Mesothelial cell of epicardium (in vitro differentiated cells): ENCODE data around the gene DOCK10. TPM values are rescaled to one million over a fixed set of nuclear protein-coding genes. Genes with fewer than 3 reads are reported as not detected.

Source experiments
- DNase-seq, 2 experiments: peaks; one replicate each; pipeline ENCODE4 v3.0.0; 2021; ENCODE audit warnings: low spot score in 2 of 2; ENCODE audit not compliant: unreplicated experiment in 2 of 2
- H3K27ac Mint-ChIP-seq: 2 replicates; pipeline ENCODE4 v1.8.0; 2021; ENCODE audit warnings: mixed read lengths
- H3K27me3 Mint-ChIP-seq: 2 replicates; pipeline ENCODE4 v1.8.0; 2021; ENCODE audit warnings: low read depth, mixed read lengths
- H3K36me3 Mint-ChIP-seq: 2 replicates; pipeline ENCODE4 v1.8.0; 2021; ENCODE audit warnings: mixed read lengths
- H3K4me1 Mint-ChIP-seq: 2 replicates; pipeline ENCODE4 v1.8.0; 2021; ENCODE audit warnings: mixed read lengths
- H3K4me3 Mint-ChIP-seq: 2 replicates; pipeline ENCODE4 v1.8.0; 2021; ENCODE audit warnings: mild to moderate bottlenecking, moderate library complexity, mixed read lengths
- H3K9me3 Mint-ChIP-seq: 2 replicates; pipeline ENCODE4 v1.8.0; 2021; ENCODE audit warnings: mixed read lengths
- total RNA-seq: library from RNA; stranded (reverse); gene quantifications from 3 replicates; pipeline ENCODE4 v1.2.1, GENCODE V29; 2021
- TF ChIP-seq, protein P1 (sequence below): fragments of 200-600 bp; sonication (generic); IDR thresholded peaks from one replicate; pipeline ENCODE4 v1.5.0; 2021; ENCODE audit warnings: antibody characterized with exemption; ENCODE audit not compliant: unreplicated experiment

DOCK10 gene
- total RNA-seq, 1 donor from 2014 or later, result 2.4 TPM

DNA sequence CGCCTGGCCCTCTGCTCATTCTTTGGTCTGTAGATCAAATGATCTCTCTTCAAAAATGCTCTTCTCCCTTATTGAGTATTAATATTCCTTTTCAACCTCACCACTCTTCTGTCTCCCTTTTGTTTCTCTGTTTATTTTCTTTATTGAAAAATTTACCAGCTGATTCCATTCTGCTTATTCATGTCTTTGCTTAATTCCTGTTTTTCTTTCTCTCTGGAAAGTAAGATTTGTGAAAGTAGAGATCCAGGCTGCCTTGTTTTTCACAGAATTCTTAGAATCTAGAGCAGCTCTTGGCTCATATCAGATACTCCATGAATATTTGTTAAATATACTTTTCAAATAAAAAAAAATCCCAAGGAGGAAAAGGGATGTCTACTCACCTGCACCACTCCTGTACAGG lies 157.0 kb downstream of the DOCK10 start:
- H3K9me3 Mint-ChIP-seq, result peaks cover 3% of the 10 kb centered on the region
- H3K27ac Mint-ChIP-seq, result no peak overlapping the region
- no peak for DNase-seq
- H3K4me3 Mint-ChIP-seq, result no peak overlapping the region
- H3K27me3 Mint-ChIP-seq, result peaks cover 2% of the 10 kb centered on the region
- TF ChIP-seq, protein P1, sequence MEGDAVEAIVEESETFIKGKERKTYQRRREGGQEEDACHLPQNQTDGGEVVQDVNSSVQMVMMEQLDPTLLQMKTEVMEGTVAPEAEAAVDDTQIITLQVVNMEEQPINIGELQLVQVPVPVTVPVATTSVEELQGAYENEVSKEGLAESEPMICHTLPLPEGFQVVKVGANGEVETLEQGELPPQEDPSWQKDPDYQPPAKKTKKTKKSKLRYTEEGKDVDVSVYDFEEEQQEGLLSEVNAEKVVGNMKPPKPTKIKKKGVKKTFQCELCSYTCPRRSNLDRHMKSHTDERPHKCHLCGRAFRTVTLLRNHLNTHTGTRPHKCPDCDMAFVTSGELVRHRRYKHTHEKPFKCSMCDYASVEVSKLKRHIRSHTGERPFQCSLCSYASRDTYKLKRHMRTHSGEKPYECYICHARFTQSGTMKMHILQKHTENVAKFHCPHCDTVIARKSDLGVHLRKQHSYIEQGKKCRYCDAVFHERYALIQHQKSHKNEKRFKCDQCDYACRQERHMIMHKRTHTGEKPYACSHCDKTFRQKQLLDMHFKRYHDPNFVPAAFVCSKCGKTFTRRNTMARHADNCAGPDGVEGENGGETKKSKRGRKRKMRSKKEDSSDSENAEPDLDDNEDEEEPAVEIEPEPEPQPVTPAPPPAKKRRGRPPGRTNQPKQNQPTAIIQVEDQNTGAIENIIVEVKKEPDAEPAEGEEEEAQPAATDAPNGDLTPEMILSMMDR, result no peak
- no peaks in the 10 kb centered on the region for H3K36me3 Mint-ChIP-seq
- H3K4me1 Mint-ChIP-seq, result peaks cover 3% of the 10 kb centered on the region

DNA sequence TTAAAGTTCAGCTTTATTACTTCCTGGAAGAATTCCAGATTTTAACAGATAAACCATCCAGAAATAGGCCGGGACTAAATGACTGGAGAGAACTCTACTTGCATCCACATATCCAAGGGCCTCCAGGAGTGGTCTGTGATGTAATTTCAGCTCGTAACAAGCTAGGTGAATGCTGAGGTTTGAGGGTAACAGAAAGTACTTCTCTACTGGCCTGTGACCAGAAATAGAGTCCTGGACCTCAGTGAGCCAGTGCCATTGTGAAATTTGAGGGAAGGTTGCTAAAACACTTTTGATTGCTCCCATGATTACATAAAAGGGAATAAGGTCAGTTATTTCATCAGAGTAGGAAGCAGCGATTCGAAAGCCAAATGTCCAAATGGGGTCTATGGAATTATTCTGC lies 158.1 kb downstream of the DOCK10 start:
- TF ChIP-seq, protein P1, result no peak
- Mint-ChIP-seq H3K27ac (no peak overlapping the region), H3K9me3 (peaks cover 3% of the 10 kb centered on the region), H3K36me3 (no peaks in the 10 kb centered on the region), H3K27me3 (peaks cover 4% of the 10 kb centered on the region), H3K4me1 (peaks cover 3% of the 10 kb centered on the region), H3K4me3 (no peak overlapping the region)
- DNase-seq, result no peak

DNA sequence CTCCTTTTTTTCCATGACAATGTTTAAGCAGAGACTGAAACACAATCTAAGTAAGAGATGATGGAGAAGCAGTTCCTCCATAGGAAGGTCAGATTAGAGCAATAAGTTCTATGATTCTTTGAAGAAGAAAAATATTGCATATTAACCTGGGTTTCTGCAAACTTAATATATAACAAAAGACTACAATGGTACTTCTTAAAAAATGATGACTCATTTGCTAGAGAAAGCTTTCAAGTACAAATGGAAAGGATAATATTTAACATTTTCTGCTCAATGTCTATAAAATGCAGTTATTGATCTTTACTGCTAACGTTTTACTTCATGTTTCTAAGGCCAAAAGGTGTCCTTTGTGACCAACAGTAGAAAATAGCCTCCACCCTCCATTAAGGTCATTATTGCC lies 158.6 kb downstream of the DOCK10 start:
- Mint-ChIP-seq H3K27ac (no peak overlapping the region), H3K4me1 (peaks cover 3% of the 10 kb centered on the region), H3K4me3 (no peak overlapping the region), H3K9me3 (peaks cover 3% of the 10 kb centered on the region), H3K36me3 (no peaks in the 10 kb centered on the region), H3K27me3 (peaks cover 5% of the 10 kb centered on the region)
- TF ChIP-seq, protein P1, result no peak
- DNase-seq, result no peak

DNA sequence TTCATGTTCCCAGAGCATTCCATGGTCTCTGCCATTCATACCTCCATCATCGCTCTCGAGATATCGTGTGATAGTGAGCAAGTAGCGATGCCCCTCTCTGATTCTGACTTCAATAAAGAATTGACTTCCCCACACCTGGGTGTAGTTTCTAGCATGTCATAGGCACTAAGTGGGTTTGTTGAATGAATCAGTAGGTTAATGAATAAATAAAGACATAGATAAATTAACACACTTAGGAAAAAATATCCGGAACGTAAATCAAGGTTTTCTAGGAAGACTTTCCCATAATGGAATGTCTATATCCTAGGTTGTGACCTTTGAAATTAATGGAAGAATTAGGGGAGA lies 159.1 kb downstream of the DOCK10 start:
- peaks cover 3% of the 10 kb centered on the region for H3K4me1 Mint-ChIP-seq
- TF ChIP-seq, protein P1, result no peak
- peaks cover 5% of the 10 kb centered on the region for H3K27me3 Mint-ChIP-seq
- DNase-seq, result no peak
- no peak overlapping the region for H3K4me3 Mint-ChIP-seq
- H3K9me3 Mint-ChIP-seq, result no peaks in the 10 kb centered on the region
- no peaks in the 10 kb centered on the region for H3K36me3 Mint-ChIP-seq
- H3K27ac Mint-ChIP-seq, result no peak overlapping the region

DNA sequence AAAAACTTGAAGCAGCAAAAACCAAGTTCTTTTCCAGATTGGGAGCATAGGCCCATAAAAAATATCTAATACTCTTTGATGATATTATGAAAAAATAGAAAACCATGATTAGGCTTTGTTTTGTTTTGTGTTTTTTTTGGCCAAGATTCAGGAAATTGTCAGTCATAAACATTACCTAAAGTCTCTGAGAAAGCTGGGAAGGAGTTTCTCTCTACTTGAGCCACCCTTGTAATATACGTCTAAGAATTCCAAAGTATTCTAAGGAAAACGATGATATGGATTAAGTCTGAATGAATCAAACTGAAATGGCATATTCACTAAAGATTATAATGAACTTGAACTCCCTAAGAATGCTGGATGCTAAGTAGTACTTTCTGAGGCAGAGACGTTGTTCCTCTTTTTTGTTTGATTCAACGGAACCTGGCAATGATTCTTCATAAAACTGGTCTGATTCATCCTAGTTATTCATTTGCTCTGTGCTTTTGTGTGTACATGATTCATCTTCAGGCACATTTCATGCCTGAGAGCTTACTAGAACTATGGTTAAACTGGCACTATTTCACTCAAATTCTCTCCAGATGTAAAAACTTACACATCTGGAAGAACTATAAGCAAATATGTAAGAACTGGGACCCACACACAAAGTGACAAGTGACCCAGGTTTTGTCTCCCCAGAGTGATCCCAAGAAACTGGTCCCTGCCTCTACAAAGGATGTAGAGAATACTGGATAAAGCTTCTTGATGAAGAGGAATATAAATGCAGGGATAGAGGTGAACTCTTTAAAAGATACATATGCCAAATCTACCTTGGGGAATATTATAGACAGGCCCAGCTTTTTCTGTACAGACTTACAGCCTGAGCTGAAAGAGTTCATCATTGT lies 159.7 kb downstream of the DOCK10 start:
- H3K27ac Mint-ChIP-seq, result no peak overlapping the region
- H3K4me1 Mint-ChIP-seq, result peaks cover 3% of the 10 kb centered on the region
- H3K4me3 Mint-ChIP-seq, result no peak overlapping the region
- DNase-seq, result no peak
- TF ChIP-seq, protein P1, result no peak
- H3K36me3 Mint-ChIP-seq, result no peaks in the 10 kb centered on the region
- H3K27me3 Mint-ChIP-seq, result peaks cover 5% of the 10 kb centered on the region
- H3K9me3 Mint-ChIP-seq, result no peaks in the 10 kb centered on the region
